VCaP (cell line): ENCODE measurements around the gene MDN1.

Experiments used
- H3K27ac ChIP-seq: fragments of 450-650 bp; 2 replicates; pipeline ENCODE4 v1.5.1; 2017
- TF ChIP-seq, protein P1 (sequence below): fragments of 450-650 bp; conservative IDR thresholded peaks from 2 replicates; pipeline ENCODE4 v1.5.1; 2017; ENCODE audit warnings: mild to moderate bottlenecking, moderate library complexity

MDN1 gene

DNA sequence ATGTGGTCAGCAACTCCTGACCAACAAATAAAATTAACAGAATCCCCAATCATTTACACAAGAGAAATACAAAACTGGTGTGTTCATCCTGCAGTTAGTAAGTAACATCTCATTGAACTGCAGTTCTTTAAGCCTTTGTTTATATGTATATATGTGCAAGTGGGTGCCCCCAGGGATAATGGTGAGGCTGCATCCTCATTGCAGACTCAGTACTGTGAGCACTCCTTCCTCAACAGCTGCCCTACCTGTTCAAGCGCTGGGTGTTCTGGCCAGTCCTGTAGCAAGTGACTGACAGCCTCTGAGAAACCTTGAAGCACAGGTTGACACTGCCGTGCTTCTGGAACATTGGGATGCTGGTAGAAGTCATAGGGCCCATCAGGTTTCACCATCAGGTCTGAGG, 131.3 kb downstream of the MDN1 start:
- H3K27ac ChIP-seq, result no peak overlapping the region
- TF ChIP-seq, protein P1, sequence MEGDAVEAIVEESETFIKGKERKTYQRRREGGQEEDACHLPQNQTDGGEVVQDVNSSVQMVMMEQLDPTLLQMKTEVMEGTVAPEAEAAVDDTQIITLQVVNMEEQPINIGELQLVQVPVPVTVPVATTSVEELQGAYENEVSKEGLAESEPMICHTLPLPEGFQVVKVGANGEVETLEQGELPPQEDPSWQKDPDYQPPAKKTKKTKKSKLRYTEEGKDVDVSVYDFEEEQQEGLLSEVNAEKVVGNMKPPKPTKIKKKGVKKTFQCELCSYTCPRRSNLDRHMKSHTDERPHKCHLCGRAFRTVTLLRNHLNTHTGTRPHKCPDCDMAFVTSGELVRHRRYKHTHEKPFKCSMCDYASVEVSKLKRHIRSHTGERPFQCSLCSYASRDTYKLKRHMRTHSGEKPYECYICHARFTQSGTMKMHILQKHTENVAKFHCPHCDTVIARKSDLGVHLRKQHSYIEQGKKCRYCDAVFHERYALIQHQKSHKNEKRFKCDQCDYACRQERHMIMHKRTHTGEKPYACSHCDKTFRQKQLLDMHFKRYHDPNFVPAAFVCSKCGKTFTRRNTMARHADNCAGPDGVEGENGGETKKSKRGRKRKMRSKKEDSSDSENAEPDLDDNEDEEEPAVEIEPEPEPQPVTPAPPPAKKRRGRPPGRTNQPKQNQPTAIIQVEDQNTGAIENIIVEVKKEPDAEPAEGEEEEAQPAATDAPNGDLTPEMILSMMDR, result no peak

DNA sequence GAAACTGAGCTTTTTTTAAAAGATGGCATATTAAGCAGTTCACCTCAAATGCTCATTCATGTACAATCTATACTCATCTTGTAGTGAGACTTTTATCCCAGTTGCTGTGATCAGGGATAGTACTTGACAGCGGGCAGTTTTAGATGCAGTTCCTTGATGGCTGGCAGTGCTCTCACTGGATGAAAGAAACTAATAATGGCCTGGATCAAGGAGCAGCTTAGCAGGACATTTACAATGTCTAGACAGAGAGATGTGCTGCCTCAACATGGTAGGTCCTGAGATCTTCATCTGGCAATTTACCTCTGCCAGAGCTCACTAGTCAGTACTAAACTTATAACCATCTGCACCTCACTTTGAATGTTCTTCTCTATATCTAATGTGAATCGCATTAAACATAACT, 134.3 kb downstream of the MDN1 start:
- no peak overlapping the region for H3K27ac ChIP-seq
- TF ChIP-seq, protein P1, result no peak

DNA sequence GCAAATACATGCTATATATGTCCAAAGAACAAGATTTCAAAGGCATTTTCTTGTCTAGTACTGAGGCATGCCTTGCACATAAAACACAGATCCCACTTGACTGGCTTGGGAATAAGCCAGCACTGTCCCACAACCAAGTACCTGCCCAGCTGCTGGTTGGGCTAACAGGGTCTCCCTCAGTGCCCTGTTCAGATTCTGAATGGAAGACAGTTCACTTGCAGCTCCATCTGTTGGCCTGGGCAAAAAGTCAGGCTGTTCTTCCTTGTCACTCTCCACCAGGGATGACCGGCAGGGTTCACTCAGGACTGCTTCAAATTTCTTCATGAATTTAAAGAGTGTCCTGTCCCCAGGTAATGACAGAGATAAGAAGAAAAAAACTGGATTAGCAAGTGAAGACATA, 136.6 kb downstream of the MDN1 start:
- TF ChIP-seq, protein P1, result no peak
- H3K27ac ChIP-seq, result no peak overlapping the region

DNA sequence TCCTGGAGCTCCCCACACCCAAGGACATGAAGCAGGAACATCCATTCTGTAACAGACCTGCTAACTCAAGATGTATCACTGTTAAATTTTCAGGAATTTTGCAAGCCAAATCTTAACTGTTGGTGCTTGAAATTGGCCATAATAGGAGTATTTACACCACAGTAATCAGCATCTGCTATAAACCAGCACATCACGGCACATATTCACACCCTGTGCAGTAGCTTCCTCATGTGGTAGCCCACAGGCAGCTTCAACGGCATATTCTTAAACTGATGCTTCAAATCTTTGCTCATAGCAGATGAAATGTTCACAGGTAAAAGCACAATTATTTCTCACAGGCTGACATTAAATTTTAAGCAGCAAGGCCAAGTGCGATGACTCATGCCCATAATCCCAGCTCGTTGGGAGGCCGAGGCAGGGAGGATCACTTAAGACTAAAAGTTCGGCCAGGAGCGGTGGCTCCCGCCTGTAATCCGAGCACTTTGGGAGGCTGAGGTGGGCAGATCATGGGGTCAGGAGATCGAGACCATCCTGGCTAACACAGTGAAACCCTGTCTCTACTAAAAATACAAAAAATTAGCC, 137.5 kb downstream of the MDN1 start:
- TF ChIP-seq, protein P1, result no peak

DNA sequence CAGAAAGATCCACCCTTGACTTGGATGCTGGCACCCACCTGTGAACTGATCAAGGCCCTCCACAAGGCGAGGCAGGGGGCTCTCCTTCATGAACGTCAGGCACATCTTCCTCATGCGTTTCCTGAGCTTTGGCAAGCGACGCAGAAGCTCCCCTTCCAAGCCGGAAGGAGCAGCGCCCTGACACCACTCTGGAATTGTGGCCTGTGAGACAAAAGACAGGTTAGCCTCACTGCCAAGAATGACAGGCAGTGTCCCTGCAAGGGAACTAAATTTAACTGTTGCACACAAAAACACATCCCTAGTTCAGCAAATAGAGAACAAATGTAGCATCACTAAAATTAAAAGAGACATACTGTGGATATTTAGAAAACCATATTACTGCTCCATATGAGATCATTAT, 139.0 kb downstream of the MDN1 start:
- H3K27ac ChIP-seq, result no peak overlapping the region
- TF ChIP-seq, protein P1, result no peak

More for the DNA sequence above, 137.5 kb downstream of the MDN1 start:
- H3K27ac ChIP-seq, result no peak overlapping the region

DNA sequence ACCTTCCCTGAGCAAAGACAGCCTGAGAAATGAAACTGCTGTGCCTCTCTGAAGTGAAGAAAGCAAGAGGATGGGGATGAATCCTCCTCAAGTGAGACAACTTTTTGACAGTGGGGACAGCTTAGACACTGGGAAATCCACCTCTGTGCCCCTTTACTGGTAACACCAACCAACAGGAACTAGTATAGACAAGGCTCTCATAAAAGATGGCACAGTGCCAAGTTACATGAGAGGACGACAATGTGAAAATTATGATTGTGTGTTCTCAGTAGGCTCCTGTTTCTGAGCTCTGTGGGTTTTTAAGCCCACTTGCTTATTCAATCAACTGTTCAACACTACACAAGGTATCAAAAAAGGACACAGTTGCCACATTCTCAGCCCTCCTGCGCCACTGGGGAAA, 139.4 kb downstream of the MDN1 start:
- H3K27ac ChIP-seq, result no peak overlapping the region
- TF ChIP-seq, protein P1, result no peak

DNA sequence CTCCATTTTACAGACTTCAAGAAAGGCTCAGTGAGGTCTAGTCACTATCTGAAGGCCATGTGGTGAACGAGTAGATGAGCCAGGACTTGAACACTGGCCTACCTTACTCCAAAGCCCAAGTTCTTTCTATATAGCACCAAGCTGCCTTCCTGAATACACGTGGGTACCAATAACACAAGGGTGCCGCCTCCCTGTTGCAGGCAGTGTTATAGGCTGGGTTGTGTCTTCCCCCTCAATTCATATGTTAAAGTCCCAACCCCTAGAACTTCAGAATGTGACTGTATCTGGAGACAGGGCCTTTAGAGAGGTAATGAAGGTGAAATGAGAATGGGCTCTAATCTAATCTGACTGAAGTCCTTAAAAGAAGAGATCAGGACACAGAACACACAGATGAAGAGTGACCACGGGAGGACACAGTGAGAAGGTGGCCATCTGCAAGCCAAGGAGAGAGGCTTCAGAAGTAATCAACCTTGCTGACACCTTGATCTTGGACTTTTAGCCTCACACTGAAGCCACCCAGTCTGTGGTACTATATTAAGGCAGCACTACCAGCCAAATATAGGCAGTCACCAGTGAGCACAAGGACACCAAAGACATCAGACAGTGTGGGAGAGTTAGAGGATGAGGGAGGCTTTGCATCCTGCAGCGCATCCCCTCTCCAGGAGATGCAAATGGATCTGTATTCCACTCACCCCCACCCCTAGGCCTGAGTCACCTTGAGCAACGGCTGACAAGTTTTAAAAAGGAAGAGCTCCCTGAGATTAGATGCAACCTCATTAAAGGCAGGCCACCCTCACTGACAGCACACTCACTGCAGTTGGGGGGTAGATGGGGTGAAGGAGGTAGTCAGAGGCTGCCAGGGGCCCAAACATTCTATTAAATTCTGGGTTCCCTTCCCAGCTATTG, 140.1 kb downstream of the MDN1 start:
- no peak overlapping the region for H3K27ac ChIP-seq
- TF ChIP-seq, protein P1, result no peak
